Panc1 (cell line): ENCODE results near the gene CWC27. TPM values are rescaled to one million over a fixed set of nuclear protein-coding genes. Genes with fewer than 3 reads are reported as not detected.

ENCODE experiments used
- ATAC-seq: fragments of 200-7000 bp; cut with Tn5 transposase; 2 replicates; pipeline ENCODE4 v1.9.1; 2020; ENCODE audit warnings: mild to moderate bottlenecking, moderate library complexity
- BruUV-seq: library from RNA; stranded (reverse); fragments of 400-500 nt; replicated peaks from 2 replicates; lab custom pipeline; 2021; lab: Mats Ljungman, UMichigan
- CTCF ChIA-PET: fragments of 300-600 bp; sonication (Branson Sonifier 250); formaldehyde crosslinking; loops from one replicate; lab custom pipeline; 2022; ENCODE audit warnings: antibody characterized with exemption; lab: Charles Lee
- POLR2A ChIA-PET: fragments of 300-600 bp; sonication (Branson Sonifier 250); formaldehyde crosslinking; loops from one replicate; lab custom pipeline; 2022; ENCODE audit warnings: antibody characterized with exemption; lab: Charles Lee
- DNase-seq: peaks from one replicate; pipeline ENCODE4 v3.0.0-alpha.2; 2010; ENCODE audit warnings: low read depth, low spot score
- H3K27ac ChIP-seq: 2 replicates; pipeline ENCODE4 v1.5.1; 2011; ENCODE audit warnings: mild to moderate bottlenecking, low read length, inconsistent platforms
- H3K27me3 ChIP-seq: fragments of 200-500 bp; sonication (Bioruptor generic); 2 replicates; pipeline ENCODE4 v1.6.0; 2014; ENCODE audit warnings: low read length, inconsistent platforms; ENCODE audit not compliant: control insufficient read depth, insufficient read depth
- H3K36me3 ChIP-seq: fragments of 200-500 bp; sonication (Bioruptor generic); 2 replicates; pipeline ENCODE4 v1.5.1; 2014; ENCODE audit warnings: inconsistent platforms, mild to moderate bottlenecking, low read length, moderate library complexity; ENCODE audit not compliant: control insufficient read depth, insufficient read depth
- H3K4me1 ChIP-seq: 2 replicates; pipeline ENCODE4 v1.5.1; 2011; ENCODE audit warnings: inconsistent platforms, mild to moderate bottlenecking, low read length, moderate library complexity; ENCODE audit not compliant: control insufficient read depth, insufficient read depth
- H3K4me3 ChIP-seq, 2 experiments: 2 replicates each; pipeline ENCODE4 v1.5.1; 2011 to 2012; ENCODE audit warnings: low read depth in 2 of 2, low read length in 2 of 2, mild to moderate bottlenecking in 2 of 2, inconsistent platforms in 1 of 2, moderate library complexity in 1 of 2
- H3K9me3 ChIP-seq: fragments of 200-500 bp; sonication (Bioruptor generic); 2 replicates; pipeline ENCODE4 v1.5.1; 2014; ENCODE audit warnings: low read depth, mild to moderate bottlenecking, inconsistent platforms, low read length, moderate library complexity; ENCODE audit not compliant: control insufficient read depth, insufficient read depth
- CTCF ChIP-seq: fragments of 450-650 bp; IDR thresholded peaks from 2 replicates; pipeline ENCODE4 v1.5.1; 2017; ENCODE audit warnings: mild to moderate bottlenecking
- POLR2AphosphoS5 ChIP-seq: IDR thresholded peaks from 2 replicates; pipeline ENCODE4 v1.6.1; 2012; ENCODE audit warnings: mild to moderate bottlenecking, low read depth, low read length, moderate library complexity
- REST ChIP-seq, 2 experiments: IDR thresholded peaks; 2 replicates each; pipeline ENCODE4 v1.6.1; 2011 to 2012; ENCODE audit warnings: low read depth in 2 of 2, control low read depth in 1 of 2, low read length in 1 of 2, mild to moderate bottlenecking in 1 of 2, moderate library complexity in 1 of 2; ENCODE audit not compliant: insufficient read depth in 1 of 2
- SIN3A ChIP-seq: IDR thresholded peaks from 2 replicates; pipeline ENCODE4 v1.6.1; 2012; ENCODE audit warnings: low read depth, mild to moderate bottlenecking, low read length, moderate library complexity, borderline replicate concordance; ENCODE audit not compliant: insufficient read depth
- TCF7L2 ChIP-seq: IDR thresholded peaks from 2 replicates; pipeline ENCODE4 v1.6.1; 2011; ENCODE audit warnings: mild to moderate bottlenecking, low read depth, low read length, inconsistent platforms
- in situ Hi-C: cut with HindIII; loops from 2 replicates; pipeline ENCODE4 v1.10.0; 2016; ENCODE audit warnings: low sequenced_read_pairs, low pct_unique_long_range_greater_than_20kb
- intact Hi-C: fragments of 100-400 bp; cut with micrococcal nuclease; formaldehyde crosslinking; loops from one replicate; pipeline ENCODE4 v1.10.0; 2022; ENCODE audit not compliant: unreplicated experiment
- total RNA-seq: library from RNA; stranded (reverse); gene quantifications from one replicate; pipeline ENCODE4 v1.2.1, GENCODE V29; 2021; ENCODE audit not compliant: unreplicated experiment

The CWC27 gene
- total RNA-seq, 1 experiment from 2014 or later, result 19.7 TPM

DNA sequence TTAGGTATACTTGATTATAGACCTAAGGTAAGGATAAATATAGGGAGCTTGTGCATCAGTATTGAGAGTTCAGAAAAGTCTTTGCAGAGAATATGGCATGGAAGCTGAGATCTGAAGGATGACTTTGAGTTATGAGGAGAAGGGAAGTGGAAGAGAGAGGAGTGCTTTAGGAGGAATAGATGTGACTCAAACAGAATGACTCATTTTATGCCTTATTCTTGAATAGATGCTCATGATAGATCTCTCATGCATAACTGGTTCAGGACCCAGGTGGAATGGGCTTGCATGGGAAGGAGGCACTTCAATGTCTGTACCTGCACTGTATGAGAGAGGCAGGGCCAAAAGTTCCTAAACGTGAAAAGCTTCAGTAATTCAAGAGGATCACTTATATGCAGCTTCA, 103.3 kb downstream of the CWC27 start:
- no TSS peak for BruUV-seq
- ChIA-PET POLR2A (no interaction called here), CTCF (no interaction called here)
- intact Hi-C loops (no loop called here), in situ Hi-C loops (no loop called here)
- no peak overlapping the region for H3K27ac ChIP-seq
- H3K9me3 ChIP-seq, result no peaks in the 10 kb centered on the region
- H3K4me1 ChIP-seq, result no peaks in the 10 kb centered on the region
- ATAC-seq (no peak), DNase-seq (no peak)
- no peak overlapping the region for H3K4me3 ChIP-seq
- TF ChIP-seq CTCF (no peak), POLR2AphosphoS5 (no peak), SIN3A (no peak), TCF7L2 (no peak)
- H3K27me3 ChIP-seq, result no peaks in the 10 kb centered on the region
- no peaks in the 10 kb centered on the region for H3K36me3 ChIP-seq

DNA sequence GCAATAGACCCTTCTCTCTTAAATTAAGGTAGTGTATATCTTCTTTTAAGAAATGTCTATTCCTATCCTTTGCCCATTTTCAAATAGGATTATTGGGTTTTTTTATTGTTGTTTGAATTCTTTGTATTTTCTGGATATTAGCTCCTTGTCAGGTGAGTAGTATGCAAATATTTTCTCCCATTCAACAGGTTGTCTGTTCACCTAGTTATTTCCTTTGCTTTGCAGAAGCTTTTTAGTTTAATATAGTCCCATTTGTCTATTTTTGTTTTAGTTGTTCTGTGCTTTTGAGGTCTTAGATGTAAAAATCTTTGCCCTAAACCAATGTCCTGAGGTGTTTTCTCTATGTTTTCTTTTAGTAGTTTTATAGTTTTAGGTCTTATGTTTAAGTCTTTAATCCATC, 104.7 kb downstream of the CWC27 start:
- POLR2A ChIA-PET, result no interaction called here
- Histone ChIP-seq H3K4me1 (no peaks in the 10 kb centered on the region), H3K4me3 (no peak overlapping the region), H3K9me3 (no peaks in the 10 kb centered on the region), H3K27ac (no peak overlapping the region), H3K36me3 (no peaks in the 10 kb centered on the region), H3K27me3 (no peaks in the 10 kb centered on the region)
- BruUV-seq, result no TSS peak
- DNase-seq, result no peak
- in situ Hi-C loops, result no loop called here
- ATAC-seq, result no peak
- CTCF ChIA-PET, result no interaction called here
- intact Hi-C loops, result no loop called here
- TF ChIP-seq POLR2AphosphoS5 (no peak), CTCF (no peak), SIN3A (no peak), TCF7L2 (no peak), REST (IDR thresholded peaks at IDR 0.05; ENCODE audit: insufficient read depth in 1 of 2, low read depth in 2 of 2, low read length in 1 of 2) (no peak)
